Measurements from ENCODE around the gene THSD4.

- TF ChIP-seq, protein P1, sequence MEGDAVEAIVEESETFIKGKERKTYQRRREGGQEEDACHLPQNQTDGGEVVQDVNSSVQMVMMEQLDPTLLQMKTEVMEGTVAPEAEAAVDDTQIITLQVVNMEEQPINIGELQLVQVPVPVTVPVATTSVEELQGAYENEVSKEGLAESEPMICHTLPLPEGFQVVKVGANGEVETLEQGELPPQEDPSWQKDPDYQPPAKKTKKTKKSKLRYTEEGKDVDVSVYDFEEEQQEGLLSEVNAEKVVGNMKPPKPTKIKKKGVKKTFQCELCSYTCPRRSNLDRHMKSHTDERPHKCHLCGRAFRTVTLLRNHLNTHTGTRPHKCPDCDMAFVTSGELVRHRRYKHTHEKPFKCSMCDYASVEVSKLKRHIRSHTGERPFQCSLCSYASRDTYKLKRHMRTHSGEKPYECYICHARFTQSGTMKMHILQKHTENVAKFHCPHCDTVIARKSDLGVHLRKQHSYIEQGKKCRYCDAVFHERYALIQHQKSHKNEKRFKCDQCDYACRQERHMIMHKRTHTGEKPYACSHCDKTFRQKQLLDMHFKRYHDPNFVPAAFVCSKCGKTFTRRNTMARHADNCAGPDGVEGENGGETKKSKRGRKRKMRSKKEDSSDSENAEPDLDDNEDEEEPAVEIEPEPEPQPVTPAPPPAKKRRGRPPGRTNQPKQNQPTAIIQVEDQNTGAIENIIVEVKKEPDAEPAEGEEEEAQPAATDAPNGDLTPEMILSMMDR (IDR thresholded peaks at IDR 0.05; ENCODE audit: low read length): no peak
- TF ChIP-seq EZH2 (IDR thresholded peaks at IDR 0.05; ENCODE audit: borderline replicate concordance, low read length): no peak
These were observed 52.3 kb downstream of the THSD4 start for GRCh38 chr15:71167445-71168165.
